ENCODE measurements around the gene CHRNA7. TPM values are rescaled to one million over a fixed set of nuclear protein-coding genes. Genes with fewer than 3 reads are reported as not detected.
A peak's percentile ranks its signal among the peaks of the same experiment; 100 is the strongest.

Gene CHRNA7
- polyA plus RNA-seq, 4 donors: 4.3 to 13.7 (median 8.0) TPM

GRCh38 chr15:32105258-32106241, 75.2 kb downstream of the CHRNA7 start:
- FAIRE-seq (no peak), DNase-seq (peak; percentile 35 to 40)
- Histone ChIP-seq H3K4me1 (ENCODE audit: control insufficient read depth in 3 of 3, insufficient read depth in 2 of 3, low read depth in 1 of 3, low read length in 2 of 3) (peaks cover 0 to 6% (median 0%) of the 10 kb centered on the region in 3 donors), H3K4me3 (ENCODE audit: low read depth in 1 of 3, low read length in 3 of 3) (no peak overlapping the region), H3K27ac (ENCODE audit: low read depth in 1 of 3, low read length in 2 of 3) (no peak overlapping the region), H3K9me3 (ENCODE audit: control insufficient read depth in 2 of 2, insufficient read depth in 1 of 2, low read depth in 1 of 2, low read length in 1 of 2) (no peaks in the 10 kb centered on the region), H3K36me3 (ENCODE audit: control insufficient read depth in 3 of 3, insufficient read depth in 2 of 3, low read depth in 1 of 3, low read length in 3 of 3) (peaks cover 0 to 6% (median 0%) of the 10 kb centered on the region in 3 donors), H3K27me3 (ENCODE audit: control insufficient read depth in 3 of 3, insufficient read depth in 3 of 3, low read length in 3 of 3) (no peaks in the 10 kb centered on the region)
- 33 to 54% (median 44%) methylated on average over 11 of the region's 11 CpGs for WGBS, 3 donors

- Histone ChIP-seq H3K27me3 (ENCODE audit: control insufficient read depth in 3 of 3, insufficient read depth in 3 of 3, low read length in 3 of 3) (no peaks in the 10 kb centered on the region), H3K9me3 (ENCODE audit: control insufficient read depth in 2 of 2, insufficient read depth in 1 of 2, low read depth in 1 of 2, low read length in 1 of 2) (no peaks in the 10 kb centered on the region), H3K27ac (ENCODE audit: low read depth in 1 of 3, low read length in 2 of 3) (no peak overlapping the region), H3K4me1 (ENCODE audit: control insufficient read depth in 3 of 3, insufficient read depth in 2 of 3, low read depth in 1 of 3, low read length in 2 of 3) (peaks cover 0 to 6% (median 0%) of the 10 kb centered on the region in 3 donors), H3K4me3 (ENCODE audit: low read depth in 1 of 3, low read length in 3 of 3) (no peak overlapping the region), H3K36me3 (ENCODE audit: control insufficient read depth in 3 of 3, insufficient read depth in 2 of 3, low read depth in 1 of 3, low read length in 3 of 3) (peaks cover 0 to 3% (median 0%) of the 10 kb centered on the region in 3 donors)
- no peak for DNase-seq
- no peak for FAIRE-seq
- WGBS, 3 donors: 61 to 77% (median 69%) methylated on average over 10 of the region's 10 CpGs
Measured at GRCh38 chr15:32106401-32107381, 76.4 kb downstream of the CHRNA7 start.

DNA sequence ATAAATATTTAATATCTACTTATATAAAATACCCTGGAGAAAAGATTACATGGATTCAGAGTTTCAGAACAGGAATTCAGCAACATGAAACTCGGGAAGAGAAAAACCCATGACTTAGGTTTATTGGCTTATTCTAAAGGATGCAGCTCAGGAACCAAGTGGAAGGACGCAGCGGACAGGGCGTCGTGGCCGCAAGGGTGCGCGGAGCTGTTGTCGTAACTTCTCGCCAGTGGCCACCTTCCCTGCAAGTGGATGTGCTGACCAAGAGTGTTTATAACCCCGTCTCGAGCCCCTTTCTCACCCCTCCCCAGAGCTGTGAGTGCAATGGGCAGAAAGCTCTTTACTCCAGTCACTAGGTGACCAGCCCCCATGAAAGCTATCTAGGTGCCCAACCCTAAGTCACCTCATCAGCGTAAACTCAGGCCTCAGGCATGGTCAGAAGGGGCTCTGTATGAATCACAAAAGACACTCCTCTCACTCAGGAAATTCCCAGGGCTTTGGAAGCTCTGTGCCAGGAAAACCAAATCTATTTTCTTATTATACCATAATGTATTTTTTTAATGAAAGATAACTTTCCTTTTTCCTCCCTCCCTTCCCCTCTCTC, 77.3 kb downstream of the CHRNA7 start:
- H3K36me3 ChIP-seq (ENCODE audit: control insufficient read depth in 3 of 3, insufficient read depth in 2 of 3, low read depth in 1 of 3, low read length in 3 of 3): peaks cover 0 to 7% (median 0%) of the 10 kb centered on the region in 3 donors
- FAIRE-seq (no peak), DNase-seq (no peak)
- peaks cover 0 to 6% (median 0%) of the 10 kb centered on the region in 3 donors for H3K4me1 ChIP-seq (ENCODE audit: control insufficient read depth in 3 of 3, insufficient read depth in 2 of 3, low read depth in 1 of 3, low read length in 2 of 3)
- H3K27me3 ChIP-seq (ENCODE audit: control insufficient read depth in 3 of 3, insufficient read depth in 3 of 3, low read length in 3 of 3): no peaks in the 10 kb centered on the region
- no peaks in the 10 kb centered on the region for H3K9me3 ChIP-seq (ENCODE audit: control insufficient read depth in 2 of 2, insufficient read depth in 1 of 2, low read depth in 1 of 2, low read length in 1 of 2)
- H3K27ac ChIP-seq (ENCODE audit: low read depth in 1 of 3, low read length in 2 of 3): no peak overlapping the region
- no peak overlapping the region for H3K4me3 ChIP-seq (ENCODE audit: low read depth in 1 of 3, low read length in 3 of 3)
- WGBS, 3 donors: 89 to 96% (median 91%) methylated on average over 13 of the region's 13 CpGs

DNA sequence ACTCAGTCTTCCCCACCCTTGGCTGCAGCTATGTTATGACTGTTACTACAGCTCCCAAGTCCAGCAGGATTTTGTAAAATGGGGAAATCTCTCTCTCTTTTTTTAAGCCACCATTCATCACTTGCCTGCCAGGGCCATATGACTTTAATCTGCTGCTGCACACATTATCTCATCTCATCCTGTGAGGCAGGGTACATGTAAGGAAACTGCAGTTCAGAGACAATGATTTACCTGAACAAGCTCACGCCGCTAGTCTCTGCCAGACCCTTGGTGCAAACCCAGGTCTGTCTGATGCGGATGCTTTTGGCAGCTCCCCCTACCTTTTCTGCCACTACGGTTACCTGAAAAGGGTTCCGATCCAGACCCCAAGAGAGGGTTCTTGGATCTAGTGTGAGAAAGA, 78.3 kb downstream of the CHRNA7 start:
- Histone ChIP-seq H3K27ac (ENCODE audit: low read depth in 1 of 3, low read length in 2 of 3) (no peak overlapping the region), H3K36me3 (ENCODE audit: control insufficient read depth in 3 of 3, insufficient read depth in 2 of 3, low read depth in 1 of 3, low read length in 3 of 3) (peaks cover 0 to 7% (median 0%) of the 10 kb centered on the region in 3 donors), H3K4me1 (ENCODE audit: control insufficient read depth in 3 of 3, insufficient read depth in 2 of 3, low read depth in 1 of 3, low read length in 2 of 3) (peaks cover 0 to 6% (median 0%) of the 10 kb centered on the region in 3 donors), H3K27me3 (ENCODE audit: control insufficient read depth in 3 of 3, insufficient read depth in 3 of 3, low read length in 3 of 3) (no peaks in the 10 kb centered on the region), H3K9me3 (ENCODE audit: control insufficient read depth in 2 of 2, insufficient read depth in 1 of 2, low read depth in 1 of 2, low read length in 1 of 2) (no peaks in the 10 kb centered on the region), H3K4me3 (ENCODE audit: low read depth in 1 of 3, low read length in 3 of 3) (no peak overlapping the region)
- 94 to 99% (median 94%) methylated on average over 5 of the region's 5 CpGs for WGBS, 3 donors
- FAIRE-seq (no peak), DNase-seq (no peak)

DNA sequence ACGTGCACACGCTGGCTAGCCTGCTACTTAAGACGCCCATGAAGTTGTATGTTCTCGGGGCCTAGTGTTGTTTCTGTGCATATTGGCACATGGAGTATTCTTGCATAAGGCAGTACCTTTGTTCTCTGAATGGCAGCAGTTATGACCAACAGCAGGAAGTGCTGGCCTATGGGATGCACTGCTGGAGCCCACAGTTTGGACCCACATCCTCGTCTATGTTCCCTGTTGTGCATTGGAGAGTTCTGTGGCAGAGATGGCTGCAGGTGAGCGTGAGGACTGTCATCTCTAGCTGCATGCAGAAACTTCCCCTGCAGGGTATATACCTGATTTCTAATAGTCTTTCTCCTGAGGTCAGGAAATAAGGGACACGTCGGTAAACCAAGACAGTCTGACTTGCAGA, 81.8 kb downstream of the CHRNA7 start:
- FAIRE-seq: no peak
- no peak overlapping the region for H3K27ac ChIP-seq (ENCODE audit: low read depth in 1 of 3, low read length in 2 of 3)
- no peaks in the 10 kb centered on the region for H3K27me3 ChIP-seq (ENCODE audit: control insufficient read depth in 3 of 3, insufficient read depth in 3 of 3, low read length in 3 of 3)
- H3K4me3 ChIP-seq (ENCODE audit: low read depth in 1 of 3, low read length in 3 of 3): no peak overlapping the region
- 90 to 92% (median 90%) methylated on average over 8 of the region's 8 CpGs for WGBS, 3 donors
- H3K4me1 ChIP-seq (ENCODE audit: control insufficient read depth in 3 of 3, insufficient read depth in 2 of 3, low read depth in 1 of 3, low read length in 2 of 3): no peaks in the 10 kb centered on the region
- H3K9me3 ChIP-seq (ENCODE audit: control insufficient read depth in 2 of 2, insufficient read depth in 1 of 2, low read depth in 1 of 2, low read length in 1 of 2): no peaks in the 10 kb centered on the region
- peaks cover 0 to 17% (median 0%) of the 10 kb centered on the region in 3 donors for H3K36me3 ChIP-seq (ENCODE audit: control insufficient read depth in 3 of 3, insufficient read depth in 2 of 3, low read depth in 1 of 3, low read length in 3 of 3)
- no peak for DNase-seq

- Histone ChIP-seq H3K27me3 (ENCODE audit: control insufficient read depth in 3 of 3, insufficient read depth in 3 of 3, low read length in 3 of 3) (no peaks in the 10 kb centered on the region), H3K9me3 (ENCODE audit: control insufficient read depth in 2 of 2, insufficient read depth in 1 of 2, low read depth in 1 of 2, low read length in 1 of 2) (no peaks in the 10 kb centered on the region), H3K36me3 (ENCODE audit: control insufficient read depth in 3 of 3, insufficient read depth in 2 of 3, low read depth in 1 of 3, low read length in 3 of 3) (peaks cover 0 to 18% (median 0%) of the 10 kb centered on the region in 3 donors), H3K4me1 (ENCODE audit: control insufficient read depth in 3 of 3, insufficient read depth in 2 of 3, low read depth in 1 of 3, low read length in 2 of 3) (no peaks in the 10 kb centered on the region), H3K27ac (ENCODE audit: low read depth in 1 of 3, low read length in 2 of 3) (no peak overlapping the region), H3K4me3 (ENCODE audit: low read depth in 1 of 3, low read length in 3 of 3) (no peak overlapping the region)
- FAIRE-seq (no peak), DNase-seq (no peak)
- 74 to 80% (median 79%) methylated on average over 8 of the region's 8 CpGs for WGBS, 3 donors
Measured at GRCh38 chr15:32113224-32113623, 82.9 kb downstream of the CHRNA7 start.

DNA sequence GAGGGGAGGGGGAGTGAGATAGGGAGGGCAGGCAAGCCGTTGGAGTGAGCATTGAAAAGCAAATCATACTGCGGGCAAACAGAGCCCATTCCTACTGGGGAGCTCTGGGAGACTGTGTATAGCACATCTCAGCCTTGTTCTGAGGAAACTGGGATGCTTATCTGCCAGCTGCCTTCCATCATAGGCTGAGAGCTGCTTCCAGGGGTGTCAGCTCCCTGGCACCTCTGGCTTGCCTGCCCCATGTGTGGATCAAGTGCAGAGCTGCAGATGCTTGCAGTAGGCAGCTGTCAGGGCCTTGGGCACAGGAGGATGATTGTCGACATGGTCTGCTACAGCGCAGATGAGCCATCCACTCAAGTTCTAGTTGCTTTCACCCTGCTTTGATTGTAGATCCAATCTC, 86.8 kb downstream of the CHRNA7 start:
- H3K9me3 ChIP-seq (ENCODE audit: control insufficient read depth in 2 of 2, insufficient read depth in 1 of 2, low read depth in 1 of 2, low read length in 1 of 2): no peaks in the 10 kb centered on the region
- no peak overlapping the region for H3K27ac ChIP-seq (ENCODE audit: low read depth in 1 of 3, low read length in 2 of 3)
- no peak overlapping the region for H3K4me3 ChIP-seq (ENCODE audit: low read depth in 1 of 3, low read length in 3 of 3)
- DNase-seq (no peak), FAIRE-seq (no peak)
- no peaks in the 10 kb centered on the region for H3K27me3 ChIP-seq (ENCODE audit: control insufficient read depth in 3 of 3, insufficient read depth in 3 of 3, low read length in 3 of 3)
- peaks cover 0 to 23% (median 0%) of the 10 kb centered on the region in 3 donors for H3K36me3 ChIP-seq (ENCODE audit: control insufficient read depth in 3 of 3, insufficient read depth in 2 of 3, low read depth in 1 of 3, low read length in 3 of 3)
- no peaks in the 10 kb centered on the region for H3K4me1 ChIP-seq (ENCODE audit: control insufficient read depth in 3 of 3, insufficient read depth in 2 of 3, low read depth in 1 of 3, low read length in 2 of 3)
- 70 to 83% (median 77%) methylated on average over 4 of the region's 4 CpGs for WGBS, 3 donors

- Histone ChIP-seq H3K27ac (ENCODE audit: low read depth in 1 of 3, low read length in 2 of 3) (no peak overlapping the region), H3K36me3 (ENCODE audit: control insufficient read depth in 3 of 3, insufficient read depth in 2 of 3, low read depth in 1 of 3, low read length in 3 of 3) (peaks cover 0 to 21% (median 0%) of the 10 kb centered on the region in 3 donors), H3K9me3 (ENCODE audit: control insufficient read depth in 2 of 2, insufficient read depth in 1 of 2, low read depth in 1 of 2, low read length in 1 of 2) (no peaks in the 10 kb centered on the region), H3K4me3 (ENCODE audit: low read depth in 1 of 3, low read length in 3 of 3) (no peak overlapping the region), H3K27me3 (ENCODE audit: control insufficient read depth in 3 of 3, insufficient read depth in 3 of 3, low read length in 3 of 3) (no peaks in the 10 kb centered on the region), H3K4me1 (ENCODE audit: control insufficient read depth in 3 of 3, insufficient read depth in 2 of 3, low read depth in 1 of 3, low read length in 2 of 3) (no peaks in the 10 kb centered on the region)
- FAIRE-seq: no peak
- no peak for DNase-seq
- WGBS, 3 donors: 68 to 82% (median 77%) methylated on average over 3 of the region's 3 CpGs
Measured at GRCh38 chr15:32119286-32119685, 89.0 kb downstream of the CHRNA7 start.

Data from small intestine (tissue), 7 donors.